COLO829 (cell line): ENCODE results near the gene PNCK.

Experiments used
- DNase-seq: peaks from one replicate; pipeline ENCODE4 v3.0.0; 2012; ENCODE audit warnings: low spot score

PNCK gene

GRCh38 chrX:153640736-153641575 lies 32.7 kb downstream of the PNCK start:
- DNase-seq = no peak

GRCh38 chrX:153640045-153640686 lies 33.4 kb downstream of the PNCK start:
- DNase-seq = no peak

GRCh38 chrX:153639177-153640044 lies 34.2 kb downstream of the PNCK start:
- DNase-seq = no peak

- no peak for DNase-seq
Observed at GRCh38 chrX:153638436-153639176, 35.0 kb downstream of the PNCK start.

- DNase-seq = no peak
Observed at GRCh38 chrX:153638041-153638371, 35.6 kb downstream of the PNCK start.

GRCh38 chrX:153637121-153638040 lies 36.2 kb downstream of the PNCK start:
- no peak for DNase-seq

- DNase-seq = no peak
Observed at GRCh38 chrX:153636716-153637115, 36.9 kb downstream of the PNCK start.

- DNase-seq = peak; percentile 45
Observed at GRCh38 chrX:153635788-153636668, 37.6 kb downstream of the PNCK start.

GRCh38 chrX:153635388-153635787 lies 38.2 kb downstream of the PNCK start:
- no peak for DNase-seq

- DNase-seq = no peak
Observed at GRCh38 chrX:153634832-153635231, 38.8 kb downstream of the PNCK start.

- no peak for DNase-seq
Observed at GRCh38 chrX:153634236-153634635, 39.4 kb downstream of the PNCK start.

GRCh38 chrX:153633607-153634180 lies 39.9 kb downstream of the PNCK start:
- DNase-seq = no peak

GRCh38 chrX:153633048-153633447 lies 40.6 kb downstream of the PNCK start:
- DNase-seq = no peak

GRCh38 chrX:153632595-153632946 lies 41.0 kb downstream of the PNCK start:
- no peak for DNase-seq

GRCh38 chrX:153631907-153632594 lies 41.6 kb downstream of the PNCK start:
- DNase-seq = no peak

- no peak for DNase-seq
Observed at GRCh38 chrX:153631346-153631745, 42.3 kb downstream of the PNCK start.

GRCh38 chrX:153628665-153629064 lies 44.9 kb downstream of the PNCK start:
- no peak for DNase-seq

GRCh38 chrX:153628129-153628528 lies 45.5 kb downstream of the PNCK start:
- no peak for DNase-seq

GRCh38 chrX:153627675-153628111 lies 45.9 kb downstream of the PNCK start:
- DNase-seq = no peak
